Pancreas (tissue), 10 donors: Measurements from ENCODE around the gene PCARE. TPM values are rescaled to one million over a fixed set of nuclear protein-coding genes. Genes with fewer than 3 reads are reported as not detected.

Source experiments
- ATAC-seq, 4 donors: fragments of 200-7000 bp; cut with Tn5 transposase; one replicate each; pipeline versions ENCODE4 v1.8.0 to v1.9.1; 2020; ENCODE audit warnings: mild to moderate bottlenecking in 4 of 4, moderate library complexity in 4 of 4
- DNase-seq, 6 donors: peaks; one replicate each; pipeline ENCODE4 v3.0.0-alpha.2; 2020
- FAIRE-seq: peaks from 2 replicates; lab custom pipeline; 2012; peaks lifted over from hg19 to GRCh38; lab: Jason Lieb, UNC
- H3K27ac ChIP-seq, 4 donors: fragments of 200-600 bp; sonication (generic); 1 replicate in 3 of 4; 2 replicates in 1 of 4; pipeline versions ENCODE4 v1.5.0 to v1.8.0; 2020
- H3K27me3 ChIP-seq, 4 donors: fragments of 200-600 bp; one replicate each; pipeline ENCODE4 v1.8.0; 2021
- H3K36me3 ChIP-seq, 3 donors: fragments of 200-600 bp; sonication (generic) in 1 of 3; one replicate each; pipeline versions ENCODE4 v1.5.0 to v1.8.0; 2020 to 2021
- H3K4me1 ChIP-seq, 3 donors: fragments of 200-600 bp; one replicate each; pipeline ENCODE4 v1.8.0; 2021
- H3K4me3 ChIP-seq, 4 donors: fragments of 200-600 bp; sonication (generic) in 2 of 4; one replicate each; pipeline versions ENCODE4 v1.5.0 to v1.8.0; 2020 to 2021
- H3K9me3 ChIP-seq, 4 donors: fragments of 200-600 bp; one replicate each; pipeline ENCODE4 v1.8.0; 2021
- CTCF ChIP-seq, 4 donors: fragments of 200-600 bp; sonication (generic) in 3 of 4; IDR thresholded peaks; one replicate each; pipeline versions ENCODE4 v1.5.0 to v1.8.0; 2021; ENCODE audit warnings: antibody characterized with exemption in 4 of 4
- WGBS, 2 donors: extraction: QIAGEN DNeasy Blood & Tissue Kit; methylation state at CpG; one replicate each; pipeline ENCODE4 v1.1.7; 2013; 5-methylcytosine and 5-hydroxymethylcytosine counted together
- intact Hi-C, 3 donors: fragments of 100-400 bp; cut with DNase I; formaldehyde crosslinking; loops; one replicate each; pipeline versions ENCODE4 v1.11.1 to v1.14.2; 2022
- polyA plus RNA-seq, 2 donors: library from polyadenylated mRNA; stranded (reverse); fragments of 200-250 nt; gene quantifications; one replicate each; pipeline ENCODE4 v1.2.3, GENCODE V29; 2013
- total RNA-seq, 6 donors: library from RNA; stranded (reverse); fragmentation: NEBNext Ultra II Directional in 4 of 6; extraction: Animal tissue kit (Norgen Biotek cat#: 25700) in 4 of 6; gene quantifications; one replicate each; pipeline versions ENCODE4 v1.2.1 to v1.2.4, GENCODE V29; 2021 to 2023
- donor health status: healthy with polysubstance abuse.
- donor health status: DM: no; HTN: no; CAD: no; lungs with moderate emphysema.
- donor health status: DM: no; HTN: no; CAD: no.
- donor health status: control.
- donor health status: control.
- donor health status: Bipolar disorder and iron deficiency.
- donor health status: DM: yes; HTN: yes; CAD: no.
- donor health status: DM: no; HTN: no; CAD: no.
- donor health status: DM: no; HTN: no; CAD: no.
- donor health status: DM: yes; HTN: yes; CAD: no.

Gene PCARE
- total and polyA plus RNA-seq, 8 donors: 0.03 to 0.05 (median 0.04) TPM; not detected in 5

- H3K36me3 ChIP-seq: no peaks in the 10 kb centered on the region
- no peaks in the 10 kb centered on the region for H3K27me3 ChIP-seq
- ATAC-seq: no peak
- intact Hi-C loops: no loop called here
- H3K4me3 ChIP-seq: no peak overlapping the region
- no peak overlapping the region for H3K27ac ChIP-seq
- 97 to 98% methylated on average over 1 of the region's 1 CpG for WGBS, 2 donors
- DNase-seq: no peak
- no peaks in the 10 kb centered on the region for H3K4me1 ChIP-seq
- FAIRE-seq: no peak
- no peak for TF ChIP-seq CTCF (IDR thresholded peaks at IDR 0.05)
- no peaks in the 10 kb centered on the region for H3K9me3 ChIP-seq
Measured at GRCh38 chr2:29084554-29084953, 10.2 kb upstream of the PCARE start.

- FAIRE-seq: no peak
- Histone ChIP-seq H3K9me3 (no peaks in the 10 kb centered on the region), H3K27ac (no peak overlapping the region), H3K36me3 (no peaks in the 10 kb centered on the region), H3K4me1 (no peaks in the 10 kb centered on the region), H3K4me3 (no peak overlapping the region), H3K27me3 (no peaks in the 10 kb centered on the region)
- DNase-seq: no peak
- intact Hi-C loops: no loop called here
- TF ChIP-seq CTCF (IDR thresholded peaks at IDR 0.05): no peak
- ATAC-seq: no peak
- WGBS, 2 donors: 74 to 79% methylated on average over 5 of the region's 5 CpGs
Measured at GRCh38 chr2:29082804-29083495, 8.6 kb upstream of the PCARE start.

GRCh38 chr2:29080886-29081743 is 6.8 kb upstream of the PCARE start:
- WGBS, 2 donors: 77 to 80% methylated on average over 12 of the region's 12 CpGs
- H3K9me3 ChIP-seq: no peaks in the 10 kb centered on the region
- TF ChIP-seq CTCF (IDR thresholded peaks at IDR 0.05): no peak
- H3K4me3 ChIP-seq: no peak overlapping the region
- no peaks in the 10 kb centered on the region for H3K36me3 ChIP-seq
- peak in 1 of 4 donors; percentile 34 for ATAC-seq
- no peaks in the 10 kb centered on the region for H3K4me1 ChIP-seq
- H3K27ac ChIP-seq: no peak overlapping the region
- H3K27me3 ChIP-seq: no peaks in the 10 kb centered on the region
- intact Hi-C loops: no loop called here
- FAIRE-seq: no peak
- no peak for DNase-seq

GRCh38 chr2:29079887-29080286 is 5.6 kb upstream of the PCARE start:
- WGBS, 2 donors: 94 to 98% methylated on average over 7 of the region's 7 CpGs
- Histone ChIP-seq H3K4me1 (no peaks in the 10 kb centered on the region), H3K27ac (no peak overlapping the region), H3K9me3 (no peaks in the 10 kb centered on the region), H3K27me3 (no peaks in the 10 kb centered on the region), H3K4me3 (no peak overlapping the region), H3K36me3 (no peaks in the 10 kb centered on the region)
- DNase-seq: no peak
- ATAC-seq: no peak
- FAIRE-seq: no peak
- no peak for TF ChIP-seq CTCF (IDR thresholded peaks at IDR 0.05)
- intact Hi-C loops: no loop called here
